ENCODE data around the gene TFCP2L1. TPM values are rescaled to one million over a fixed set of nuclear protein-coding genes. Genes with fewer than 3 reads are reported as not detected.
"Not testable (repeated sequence)": the region's sequence is repeated elsewhere in the genome, so short reads cannot be mapped to it uniquely, and the experiment has no call there.

Gene TFCP2L1
- total and polyA plus RNA-seq, 2 donors (not counting 1 experiment from before 2014, with no cell fraction given): not detected

- no peak overlapping the region for H3K4me3 ChIP-seq (replicated peaks in 1 of 4; ENCODE audit: control extremely low read depth in 1 of 4, insufficient read depth in 1 of 4, low read depth in 3 of 4, low read length in 4 of 4)
- H4K20me1 ChIP-seq (ENCODE audit: control insufficient read depth, extremely low read depth, insufficient read depth, low read length): no peaks in the 10 kb centered on the region
- H3K27me3 ChIP-seq (ENCODE audit: control insufficient read depth, insufficient read depth, low read length): peaks cover 18% of the 10 kb centered on the region
- no peak overlapping the region for H3K27ac ChIP-seq (ENCODE audit: insufficient read depth, low read length)
- H3K36me3 ChIP-seq (ENCODE audit: control insufficient read depth, insufficient read depth, low read length): no peaks in the 10 kb centered on the region
- no peak overlapping the region for H3K9ac ChIP-seq (ENCODE audit: insufficient read depth, low read length)
- no peaks in the 10 kb centered on the region for H3K4me1 ChIP-seq (ENCODE audit: control insufficient read depth, extremely low read depth, insufficient read depth, low read length)
- no peaks in the 10 kb centered on the region for H3K9me3 ChIP-seq (ENCODE audit: control insufficient read depth, insufficient read depth, low read depth, low read length)
- H2AFZ ChIP-seq (ENCODE audit: low read length): no peak overlapping the region
- H3K4me2 ChIP-seq (ENCODE audit: extremely low read depth, insufficient read depth, low read length): no peak overlapping the region
- no peak for TF ChIP-seq EZH2 (IDR thresholded peaks at IDR 0.05; ENCODE audit: low read length, missing control alignments)
- no peak for TF ChIP-seq CTCF (conservative IDR thresholded peaks at IDR 0.05 in 1 of 2, IDR thresholded peaks at IDR 0.05 in 1 of 2; ENCODE audit: low read depth in 1 of 2, low read length in 2 of 2)
- no peak for DNase-seq (ENCODE audit: low read depth in 2 of 2)
- no peaks in the 10 kb centered on the region for H3K79me2 ChIP-seq (ENCODE audit: control insufficient read depth, insufficient read depth, low read length)
These were observed 12.4 kb downstream of the TFCP2L1 start for GRCh38 chr2:121272596-121272995.

GRCh38 chr2:121269436-121269835, 15.6 kb downstream of the TFCP2L1 start:
- not testable (repeated sequence) for H4K20me1 ChIP-seq (ENCODE audit: control insufficient read depth, extremely low read depth, insufficient read depth, low read length); H3K4me2 ChIP-seq (ENCODE audit: extremely low read depth, insufficient read depth, low read length); H3K36me3 ChIP-seq (ENCODE audit: control insufficient read depth, insufficient read depth, low read length); H2AFZ ChIP-seq (ENCODE audit: low read length); DNase-seq (ENCODE audit: low read depth in 2 of 2); H3K4me3 ChIP-seq (replicated peaks in 1 of 4; ENCODE audit: control extremely low read depth in 1 of 4, insufficient read depth in 1 of 4, low read depth in 3 of 4, low read length in 4 of 4); H3K4me1 ChIP-seq (ENCODE audit: control insufficient read depth, extremely low read depth, insufficient read depth, low read length); H3K9me3 ChIP-seq (ENCODE audit: control insufficient read depth, insufficient read depth, low read depth, low read length); H3K27ac ChIP-seq (ENCODE audit: insufficient read depth, low read length); H3K9ac ChIP-seq (ENCODE audit: insufficient read depth, low read length); H3K79me2 ChIP-seq (ENCODE audit: control insufficient read depth, insufficient read depth, low read length)
- H3K27me3 ChIP-seq (ENCODE audit: control insufficient read depth, insufficient read depth, low read length): peaks cover 18% of the 10 kb centered on the region

- no peaks in the 10 kb centered on the region for H3K79me2 ChIP-seq (ENCODE audit: control insufficient read depth, insufficient read depth, low read length)
- H3K27ac ChIP-seq (ENCODE audit: insufficient read depth, low read length): no peak overlapping the region
- H3K9ac ChIP-seq (ENCODE audit: insufficient read depth, low read length): no peak overlapping the region
- H3K4me3 ChIP-seq (replicated peaks in 1 of 4; ENCODE audit: control extremely low read depth in 1 of 4, insufficient read depth in 1 of 4, low read depth in 3 of 4, low read length in 4 of 4): no peak overlapping the region
- H3K36me3 ChIP-seq (ENCODE audit: control insufficient read depth, insufficient read depth, low read length): no peaks in the 10 kb centered on the region
- TF ChIP-seq CTCF (conservative IDR thresholded peaks at IDR 0.05 in 1 of 2, IDR thresholded peaks at IDR 0.05 in 1 of 2; ENCODE audit: low read depth in 1 of 2, low read length in 2 of 2) (no peak), EZH2 (IDR thresholded peaks at IDR 0.05; ENCODE audit: low read length, missing control alignments) (no peak)
- no peaks in the 10 kb centered on the region for H3K9me3 ChIP-seq (ENCODE audit: control insufficient read depth, insufficient read depth, low read depth, low read length)
- no peaks in the 10 kb centered on the region for H3K4me1 ChIP-seq (ENCODE audit: control insufficient read depth, extremely low read depth, insufficient read depth, low read length)
- DNase-seq (ENCODE audit: low read depth in 2 of 2): no peak
- H3K4me2 ChIP-seq (ENCODE audit: extremely low read depth, insufficient read depth, low read length): no peak overlapping the region
- no peaks in the 10 kb centered on the region for H4K20me1 ChIP-seq (ENCODE audit: control insufficient read depth, extremely low read depth, insufficient read depth, low read length)
- H3K27me3 ChIP-seq (ENCODE audit: control insufficient read depth, insufficient read depth, low read length): peaks cover 7% of the 10 kb centered on the region
- H2AFZ ChIP-seq (ENCODE audit: low read length): no peak overlapping the region
These were observed 18.4 kb downstream of the TFCP2L1 start for GRCh38 chr2:121266543-121267106.

Measured in fibroblast of lung (primary cell).